WI38 (cell line): ENCODE measurements around the gene TRIM47.

Experiments
- H3K4me3 ChIP-seq: 2 replicates; pipeline ENCODE4 v1.5.1; 2011; ENCODE audit warnings: low read depth, mild to moderate bottlenecking, control low read depth, low read length
- TF ChIP-seq, protein P1 (sequence below): IDR thresholded peaks from 2 replicates; pipeline ENCODE4 v1.5.1; 2012; ENCODE audit warnings: low read depth, mild to moderate bottlenecking, control low read depth, low read length

The TRIM47 gene

DNA sequence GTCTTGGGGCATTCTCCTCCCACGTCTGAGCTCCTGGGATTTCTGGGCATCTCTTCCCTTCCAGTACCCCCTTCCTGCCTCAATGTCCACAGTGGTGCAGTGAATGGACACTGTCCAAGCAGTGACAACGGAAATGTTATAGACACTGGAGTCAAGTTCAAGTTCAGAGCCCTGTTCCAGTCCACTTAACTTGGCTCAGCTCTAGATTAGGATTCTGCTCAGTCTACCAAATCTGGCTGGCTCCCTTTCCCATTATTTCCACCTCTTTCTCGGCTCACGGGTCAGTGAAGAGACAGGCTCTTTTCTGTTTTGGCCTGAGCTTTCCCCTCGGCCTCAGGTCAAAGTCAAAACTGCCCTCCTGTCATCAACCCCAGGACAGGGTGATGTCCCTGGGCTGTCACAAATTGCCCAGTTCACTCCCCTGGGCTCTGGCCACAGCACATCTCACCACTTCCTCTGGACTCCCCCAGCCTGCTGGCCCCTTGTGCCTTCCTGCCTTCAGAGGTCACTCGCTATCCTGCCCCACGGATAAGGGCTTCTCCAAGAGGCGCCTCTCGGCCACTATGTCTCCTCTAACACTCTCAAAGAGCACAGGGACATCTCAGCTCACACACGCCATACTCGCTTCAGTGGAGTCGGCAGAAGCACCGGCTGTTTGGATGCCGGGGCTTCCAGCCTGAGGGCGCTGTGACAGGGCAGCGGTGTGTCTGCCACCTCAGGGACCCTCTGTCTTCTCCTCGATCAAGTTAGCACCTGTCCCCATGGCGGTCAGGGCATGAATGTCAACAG is 44.0 kb upstream of the TRIM47 start:
- TF ChIP-seq, protein P1, sequence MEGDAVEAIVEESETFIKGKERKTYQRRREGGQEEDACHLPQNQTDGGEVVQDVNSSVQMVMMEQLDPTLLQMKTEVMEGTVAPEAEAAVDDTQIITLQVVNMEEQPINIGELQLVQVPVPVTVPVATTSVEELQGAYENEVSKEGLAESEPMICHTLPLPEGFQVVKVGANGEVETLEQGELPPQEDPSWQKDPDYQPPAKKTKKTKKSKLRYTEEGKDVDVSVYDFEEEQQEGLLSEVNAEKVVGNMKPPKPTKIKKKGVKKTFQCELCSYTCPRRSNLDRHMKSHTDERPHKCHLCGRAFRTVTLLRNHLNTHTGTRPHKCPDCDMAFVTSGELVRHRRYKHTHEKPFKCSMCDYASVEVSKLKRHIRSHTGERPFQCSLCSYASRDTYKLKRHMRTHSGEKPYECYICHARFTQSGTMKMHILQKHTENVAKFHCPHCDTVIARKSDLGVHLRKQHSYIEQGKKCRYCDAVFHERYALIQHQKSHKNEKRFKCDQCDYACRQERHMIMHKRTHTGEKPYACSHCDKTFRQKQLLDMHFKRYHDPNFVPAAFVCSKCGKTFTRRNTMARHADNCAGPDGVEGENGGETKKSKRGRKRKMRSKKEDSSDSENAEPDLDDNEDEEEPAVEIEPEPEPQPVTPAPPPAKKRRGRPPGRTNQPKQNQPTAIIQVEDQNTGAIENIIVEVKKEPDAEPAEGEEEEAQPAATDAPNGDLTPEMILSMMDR: no peak
- no peak overlapping the region for H3K4me3 ChIP-seq

DNA sequence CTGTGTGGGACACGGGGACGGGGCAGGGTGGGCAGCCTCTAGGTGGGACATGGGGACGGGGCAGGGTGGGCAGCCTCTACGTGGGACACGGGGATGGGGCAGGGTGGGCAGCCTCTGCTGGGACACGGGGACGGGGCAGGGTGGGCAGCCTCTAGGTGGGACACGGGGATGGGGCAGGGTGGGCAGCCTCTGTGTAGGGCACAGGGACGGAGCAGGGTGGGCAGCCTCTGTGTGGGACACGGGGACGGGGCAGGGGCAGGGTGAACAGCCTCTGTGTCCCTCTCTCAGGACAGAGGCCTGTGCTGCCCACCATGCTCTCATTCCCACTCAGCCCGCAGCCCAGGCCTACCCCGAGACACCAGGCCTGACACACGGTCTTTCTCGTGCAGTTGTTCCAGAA is 43.2 kb upstream of the TRIM47 start:
- TF ChIP-seq, protein P1: no peak
- H3K4me3 ChIP-seq: no peak overlapping the region

DNA sequence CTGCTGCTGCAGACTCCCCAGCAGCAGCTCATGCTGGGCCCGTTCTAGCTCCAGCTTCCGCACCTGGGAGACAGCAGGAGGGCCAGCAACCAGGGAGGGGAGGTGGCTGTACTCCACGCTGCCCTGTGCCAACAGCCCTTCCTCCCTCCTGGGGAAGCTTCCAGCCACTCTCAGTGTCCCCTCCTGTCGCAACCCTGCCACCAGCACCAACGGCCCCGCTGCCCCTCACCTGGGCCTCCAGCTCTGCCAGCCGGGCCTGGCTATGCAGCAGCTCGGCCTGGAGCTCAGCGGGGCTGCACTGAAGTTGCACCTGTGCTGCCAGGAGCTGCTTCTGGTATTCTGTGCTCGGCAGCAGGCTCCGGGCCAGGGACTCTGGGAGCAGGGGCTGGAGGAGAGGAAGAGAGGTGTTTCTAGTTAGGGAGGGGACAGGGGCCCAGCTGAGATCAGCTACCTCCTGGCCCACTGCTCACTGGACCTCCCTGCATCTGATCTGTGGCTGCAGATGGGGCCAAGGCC is 41.7 kb upstream of the TRIM47 start:
- no peak overlapping the region for H3K4me3 ChIP-seq
- TF ChIP-seq, protein P1: no peak

DNA sequence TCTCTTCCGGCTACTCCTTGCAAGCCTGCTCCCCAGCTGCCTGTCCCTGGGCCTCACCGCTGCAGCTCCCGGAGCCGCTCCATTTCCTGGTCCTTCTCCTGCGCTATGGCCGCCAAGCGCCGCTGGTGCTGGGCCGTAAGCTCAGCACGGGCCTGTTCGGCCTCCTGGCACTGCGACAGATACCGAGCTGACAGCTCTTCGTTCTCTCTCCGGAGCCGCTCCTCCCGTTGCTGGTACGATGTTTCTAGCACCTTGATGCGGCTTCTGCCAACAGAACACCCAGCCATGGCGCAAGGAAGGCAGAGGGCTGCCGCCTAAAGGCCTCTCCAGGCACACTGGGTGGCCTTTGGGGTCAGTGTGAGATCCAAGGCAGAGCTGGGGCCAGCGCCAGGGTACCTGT is 41.2 kb upstream of the TRIM47 start:
- H3K4me3 ChIP-seq: no peak overlapping the region
- TF ChIP-seq, protein P1: no peak

DNA sequence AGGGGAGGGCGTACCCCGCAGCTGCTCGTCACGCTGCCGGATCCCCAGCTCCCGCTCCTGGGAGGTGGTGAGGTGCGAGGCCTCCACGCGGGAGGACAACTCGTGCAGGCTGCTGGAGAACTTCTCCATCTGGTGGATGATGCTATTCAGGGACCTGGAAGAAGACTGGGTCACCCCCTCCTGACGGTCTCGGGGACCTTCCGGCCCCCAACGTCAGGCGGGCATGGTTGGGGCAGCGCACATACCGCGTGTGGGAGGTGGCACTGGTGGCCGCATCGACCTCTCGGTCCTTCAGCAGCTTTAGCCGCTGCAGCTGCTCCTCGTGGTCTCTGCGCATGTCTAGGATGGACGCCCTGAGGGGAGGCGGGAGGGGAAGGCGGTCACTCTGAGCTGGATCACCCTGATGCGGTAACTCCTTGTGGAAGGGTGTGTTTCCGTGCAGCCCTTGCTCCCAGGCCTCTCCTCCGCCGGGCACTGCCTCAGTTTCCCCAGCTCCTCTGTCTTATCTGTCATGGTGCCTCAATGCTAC is 39.6 kb upstream of the TRIM47 start:
- TF ChIP-seq, protein P1: no peak
- H3K4me3 ChIP-seq: no peak overlapping the region

DNA sequence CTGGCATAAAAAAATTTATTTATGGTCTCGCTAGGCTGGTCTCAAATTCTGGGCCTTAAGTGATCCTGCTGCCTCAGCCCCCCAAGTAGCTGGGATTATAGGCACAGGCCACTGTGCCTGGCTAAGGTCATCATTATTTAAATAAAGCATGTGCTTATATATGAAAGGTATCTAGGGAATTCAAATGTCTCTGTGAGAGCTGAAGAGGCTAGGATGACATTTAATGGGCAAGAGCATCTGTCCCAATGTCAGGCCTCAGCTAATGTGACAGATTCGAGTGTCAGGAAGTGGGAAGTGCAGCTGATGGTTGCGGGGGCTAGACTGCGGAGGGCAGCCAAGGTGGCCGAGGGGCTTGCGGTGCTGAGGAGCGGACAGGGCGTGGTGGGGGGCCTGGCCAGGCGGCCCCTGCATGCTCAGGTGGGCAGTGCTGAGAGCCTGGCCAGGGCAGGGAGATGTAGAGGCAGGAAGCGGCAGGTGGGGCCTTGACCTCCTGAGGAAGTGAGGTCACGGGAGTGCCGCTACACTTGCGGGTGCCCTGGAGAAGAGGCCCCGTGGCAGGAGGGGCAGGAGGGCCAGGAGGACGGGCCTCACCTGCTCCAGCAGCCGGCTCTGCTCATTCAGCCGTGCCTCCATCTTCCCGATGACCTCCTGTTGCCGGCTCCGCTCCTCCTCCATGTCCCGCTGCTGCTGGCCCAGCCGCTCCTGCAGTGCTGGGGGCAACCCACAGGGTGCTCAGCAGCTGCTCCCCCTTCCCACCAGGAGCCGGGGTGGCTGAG is 38.9 kb upstream of the TRIM47 start:
- TF ChIP-seq, protein P1: no peak
- no peak overlapping the region for H3K4me3 ChIP-seq
